ENCODE results near the gene IL15RA.

GRCh38 chr10:5924889-5925288, 52.5 kb downstream of the IL15RA start:
- no peak for TF ChIP-seq CTCF (IDR thresholded peaks at IDR 0.05 in 8 of 11, conservative IDR thresholded peaks at IDR 0.05 in 3 of 11)
- no peak for TF ChIP-seq POLR2A (IDR thresholded peaks at IDR 0.05)
- no peak for TF ChIP-seq POLR2AphosphoS5 (IDR thresholded peaks at IDR 0.05)
